HG03521 (cell line): ENCODE data around the gene STX16.
A peak's percentile ranks its signal among the peaks of the same experiment; 100 is the strongest.

Experiments
- ATAC-seq: cut with Tn5 transposase; IDR thresholded peaks from one replicate; pipeline ENCODE4 v1.9.1; 2021; ENCODE audit warnings: mild to moderate bottlenecking, moderate library complexity; ENCODE audit not compliant: unreplicated experiment

The STX16 gene

GRCh38 chr20:58673119-58673518 lies 22.0 kb downstream of the STX16 start:
- no peak for ATAC-seq

GRCh38 chr20:58675146-58675584 lies 24.1 kb downstream of the STX16 start:
- no peak for ATAC-seq

GRCh38 chr20:58675641-58676040 lies 24.6 kb downstream of the STX16 start:
- ATAC-seq: no peak

- ATAC-seq: no peak
Measured at GRCh38 chr20:58676161-58676560, 25.1 kb downstream of the STX16 start.

- ATAC-seq: no peak
Measured at GRCh38 chr20:58677079-58677604, 26.1 kb downstream of the STX16 start.

- no peak for ATAC-seq
Measured at GRCh38 chr20:58677808-58678207, 26.7 kb downstream of the STX16 start.

GRCh38 chr20:58678806-58679205 lies 27.7 kb downstream of the STX16 start:
- ATAC-seq: no peak

GRCh38 chr20:58682656-58683531 lies 31.8 kb downstream of the STX16 start:
- no peak for ATAC-seq

GRCh38 chr20:58684291-58684690 lies 33.2 kb downstream of the STX16 start:
- ATAC-seq: no peak

- ATAC-seq: no peak
Measured at GRCh38 chr20:58685988-58686387, 34.9 kb downstream of the STX16 start.

GRCh38 chr20:58688414-58688813 lies 37.3 kb downstream of the STX16 start:
- no peak for ATAC-seq

GRCh38 chr20:58688840-58689239 lies 37.8 kb downstream of the STX16 start:
- no peak for ATAC-seq

- no peak for ATAC-seq
Measured at GRCh38 chr20:58690396-58691135, 39.5 kb downstream of the STX16 start.

- no peak for ATAC-seq
Measured at GRCh38 chr20:58691773-58692578, 40.9 kb downstream of the STX16 start.

GRCh38 chr20:58692579-58693225 lies 41.6 kb downstream of the STX16 start, which contains the start of gene NPEPL1:
NPEPL1 (plus strand) TSS chr20:58692800; CDS start chr20:58692901, 101 bp downstream.
- ATAC-seq: peak; percentile 89

- ATAC-seq: peak; percentile 20
Measured at GRCh38 chr20:58693226-58694006, 42.3 kb downstream of the STX16 start.

- no peak for ATAC-seq
Measured at GRCh38 chr20:58694241-58695083, 43.4 kb downstream of the STX16 start.

GRCh38 chr20:58695084-58695722 lies 44.1 kb downstream of the STX16 start:
- no peak for ATAC-seq
